Naive thymus-derived CD4-positive, alpha-beta T cell (primary cell): ENCODE data around the gene CLCN5. TPM values are rescaled to one million over a fixed set of nuclear protein-coding genes. Genes with fewer than 3 reads are reported as not detected.

Source experiments
- ATAC-seq: fragments of 150-1000 bp; cut with Tn5 transposase; 2 replicates; pipeline ENCODE4 v1.10.0; 2021; ENCODE audit warnings: mild to moderate bottlenecking, moderate library complexity
- CTCF ChIA-PET: fragments of 350-600 bp; sonication (Branson Sonifier 250); formaldehyde crosslinking; loops from one replicate; lab custom pipeline; 2021; ENCODE audit warnings: antibody characterized with exemption; lab: Charles Lee
- POLR2A ChIA-PET: fragments of 350-600 bp; sonication (Branson Sonifier 250); formaldehyde crosslinking; loops from one replicate; lab custom pipeline; 2021; ENCODE audit warnings: antibody characterized with exemption, inconsistent platforms; lab: Charles Lee
- DNase-seq, 9 donors: peaks; one replicate each; pipeline versions ENCODE4 v3.0.0 to v3.0.0-alpha.2; 2020 to 2022; ENCODE audit warnings: mixed read lengths in 1 of 9
- H3K27ac ChIP-seq: one replicate; pipeline ENCODE4 v1.7.0; 2013; ENCODE audit warnings: mild to moderate bottlenecking, low read depth, low read length, moderate library complexity
- H3K27me3 ChIP-seq, 2 donors: one replicate each; pipeline ENCODE4 v1.7.0; 2013; ENCODE audit warnings: low read length in 2 of 2, mild to moderate bottlenecking in 2 of 2, moderate library complexity in 2 of 2; ENCODE audit not compliant: control insufficient read depth in 2 of 2, insufficient read depth in 2 of 2
- H3K36me3 ChIP-seq, 3 experiments: 1 replicate in 2 of 3; 2 replicates in 1 of 3; pipeline ENCODE4 v1.7.0; 2013; ENCODE audit warnings: low read length in 3 of 3, mild to moderate bottlenecking in 3 of 3, moderate library complexity in 1 of 3; ENCODE audit not compliant: insufficient read depth in 3 of 3, control insufficient read depth in 2 of 3
- H3K4me1 ChIP-seq, 2 donors: one replicate each; pipeline ENCODE4 v1.7.0; 2013; ENCODE audit warnings: low read length in 2 of 2, mild to moderate bottlenecking in 2 of 2, moderate library complexity in 1 of 2; ENCODE audit not compliant: control insufficient read depth in 2 of 2, insufficient read depth in 2 of 2
- H3K4me3 ChIP-seq: 2 replicates; pipeline ENCODE4 v1.7.0; 2013; ENCODE audit warnings: mild to moderate bottlenecking, low read length
- H3K9me3 ChIP-seq, 3 experiments: 1 replicate in 2 of 3; 2 replicates in 1 of 3; pipeline ENCODE4 v1.7.0; 2013; ENCODE audit warnings: low read length in 3 of 3; ENCODE audit not compliant: control insufficient read depth in 2 of 3
- H3K27ac Mint-ChIP-seq, 9 donors: one replicate each; pipeline ENCODE4 v1.8.0; 2020 to 2022; ENCODE audit warnings: mixed read lengths in 9 of 9, mild to moderate bottlenecking in 8 of 9, moderate library complexity in 5 of 9, inconsistent platforms in 2 of 9
- H3K27me3 Mint-ChIP-seq, 5 donors: one replicate each; pipeline ENCODE4 v1.8.0; 2021 to 2022; ENCODE audit warnings: mixed read lengths in 5 of 5, mild to moderate bottlenecking in 1 of 5
- H3K36me3 Mint-ChIP-seq, 5 donors: one replicate each; pipeline ENCODE4 v1.8.0; 2020 to 2022; ENCODE audit warnings: mixed read lengths in 5 of 5, mild to moderate bottlenecking in 3 of 5, inconsistent platforms in 1 of 5
- H3K4me1 Mint-ChIP-seq, 7 donors: one replicate each; pipeline ENCODE4 v1.8.0; 2020 to 2022; ENCODE audit warnings: mixed read lengths in 7 of 7, mild to moderate bottlenecking in 3 of 7, inconsistent platforms in 1 of 7
- H3K4me3 Mint-ChIP-seq, 10 donors: one replicate each; pipeline ENCODE4 v1.8.0; 2020 to 2022; ENCODE audit warnings: mild to moderate bottlenecking in 10 of 10, mixed read lengths in 10 of 10, moderate library complexity in 6 of 10, inconsistent platforms in 2 of 10
- H3K9me3 Mint-ChIP-seq, 11 donors: one replicate each; pipeline ENCODE4 v1.8.0; 2020 to 2022; ENCODE audit warnings: mixed read lengths in 11 of 11, mild to moderate bottlenecking in 4 of 11, inconsistent platforms in 1 of 11, moderate library complexity in 1 of 11
- intact Hi-C, 2 donors: fragments of 100-400 bp; cut with micrococcal nuclease; formaldehyde crosslinking; loops; one replicate each; pipeline ENCODE4 v1.15.1; 2023
- polyA plus RNA-seq, 2 donors: library from polyadenylated mRNA; unstranded; fragments of 300-500 nt; fragmentation: Illumina TruSeq; gene quantifications; one replicate each; pipeline ENCODE4 v1.2.3, GENCODE V29; 2021
- total RNA-seq, 6 experiments: library from RNA in 5 of 6; stranded (reverse) in 5 of 6; gene quantifications; 1 replicate in 5 of 6; 2 replicates in 1 of 6; pipeline ENCODE4 v1.2.3 and lab custom pipeline; 2021 to 2026

CLCN5 gene
- total and polyA plus RNA-seq, 7 experiments from 2014 or later = 0.50 to 3.9 (median 3.7) TPM

GRCh38 chrX:49951524-49952193 is 29.3 kb downstream of the CLCN5 start:
- CTCF ChIA-PET = no interaction called here
- H3K4me3 Mint-ChIP-seq = no peak overlapping the region
- intact Hi-C loops = no loop called here

GRCh38 chrX:49956313-49956712 is 33.9 kb downstream of the CLCN5 start:
- Mint-ChIP-seq H3K36me3 (peaks cover 0 to 4% (median 0%) of the 10 kb centered on the region in 5 donors), H3K4me3 (no peak overlapping the region), H3K27me3 (no peaks in the 10 kb centered on the region), H3K4me1 (no peaks in the 10 kb centered on the region), H3K9me3 (no peaks in the 10 kb centered on the region), H3K27ac (no peak overlapping the region)
- POLR2A ChIA-PET = no interaction called here
- ATAC-seq = no peak
- DNase-seq = no peak
- Histone ChIP-seq H3K4me3 (no peak overlapping the region), H3K4me1 (no peaks in the 10 kb centered on the region), H3K27me3 (no peaks in the 10 kb centered on the region), H3K9me3 (no peaks in the 10 kb centered on the region), H3K36me3 (no peaks in the 10 kb centered on the region), H3K27ac (no peak overlapping the region)
- intact Hi-C loops = no loop called here
- CTCF ChIA-PET = no interaction called here

More at GRCh38 chrX:49951524-49952193, 29.3 kb downstream of the CLCN5 start:
- Histone ChIP-seq H3K9me3 (no peaks in the 10 kb centered on the region), H3K4me3 (no peak overlapping the region), H3K27me3 (no peaks in the 10 kb centered on the region), H3K4me1 (no peaks in the 10 kb centered on the region), H3K27ac (no peak overlapping the region), H3K36me3 (no peaks in the 10 kb centered on the region)
- POLR2A ChIA-PET = no interaction called here
- peaks cover 0 to 1% (median 0%) of the 10 kb centered on the region in 11 donors for H3K9me3 Mint-ChIP-seq
- peaks cover 0 to 5% (median 0%) of the 10 kb centered on the region in 7 donors for H3K4me1 Mint-ChIP-seq
- ATAC-seq = no peak
- H3K36me3 Mint-ChIP-seq = peaks cover 0 to 4% (median 0%) of the 10 kb centered on the region in 5 donors
- DNase-seq = no peak
- H3K27ac Mint-ChIP-seq = peak overlapping the region in 1 of 9 donors; percentile 46
- no peaks in the 10 kb centered on the region for H3K27me3 Mint-ChIP-seq

- ATAC-seq (no peak), DNase-seq (no peak)
- H3K27ac ChIP-seq = no peak overlapping the region
- intact Hi-C loops = no loop called here
- peaks cover 0 to 4% (median 0%) of the 10 kb centered on the region in 5 donors for H3K36me3 Mint-ChIP-seq
- ChIA-PET POLR2A (no interaction called here), CTCF (interaction anchor here (0.6 kb wide), 1 partner anchor 42 kb away, joined by 6 read pairs; no protein-coding TSS in a partner anchor)
- H3K27me3 ChIP-seq = no peaks in the 10 kb centered on the region
- no peak overlapping the region for H3K27ac Mint-ChIP-seq
- H3K4me1 Mint-ChIP-seq = no peaks in the 10 kb centered on the region
- H3K4me3 Mint-ChIP-seq = no peak overlapping the region
- H3K36me3 ChIP-seq = no peaks in the 10 kb centered on the region
- H3K4me3 ChIP-seq = no peak overlapping the region
- H3K4me1 ChIP-seq = no peaks in the 10 kb centered on the region
- H3K9me3 ChIP-seq = no peaks in the 10 kb centered on the region
- H3K27me3 Mint-ChIP-seq = no peaks in the 10 kb centered on the region
- H3K9me3 Mint-ChIP-seq = no peaks in the 10 kb centered on the region
Measured at GRCh38 chrX:49958727-49959485, 36.5 kb downstream of the CLCN5 start.

- Mint-ChIP-seq H3K36me3 (no peaks in the 10 kb centered on the region), H3K4me1 (no peaks in the 10 kb centered on the region), H3K27ac (no peak overlapping the region), H3K27me3 (no peaks in the 10 kb centered on the region), H3K9me3 (no peaks in the 10 kb centered on the region), H3K4me3 (no peak overlapping the region)
- H3K9me3 ChIP-seq = no peaks in the 10 kb centered on the region
- no peaks in the 10 kb centered on the region for H3K36me3 ChIP-seq
- ATAC-seq (no peak), DNase-seq (no peak)
- no peaks in the 10 kb centered on the region for H3K4me1 ChIP-seq
- ChIA-PET CTCF (no interaction called here), POLR2A (no interaction called here)
- no peak overlapping the region for H3K27ac ChIP-seq
- H3K4me3 ChIP-seq = no peak overlapping the region
- intact Hi-C loops = no loop called here
- no peaks in the 10 kb centered on the region for H3K27me3 ChIP-seq
Measured at GRCh38 chrX:49959602-49960001, 37.2 kb downstream of the CLCN5 start.

GRCh38 chrX:49960061-49960460 is 37.7 kb downstream of the CLCN5 start:
- Mint-ChIP-seq H3K4me3 (no peak overlapping the region), H3K27ac (no peak overlapping the region), H3K27me3 (no peaks in the 10 kb centered on the region), H3K36me3 (no peaks in the 10 kb centered on the region), H3K9me3 (no peaks in the 10 kb centered on the region), H3K4me1 (no peaks in the 10 kb centered on the region)
- POLR2A ChIA-PET = no interaction called here
- Histone ChIP-seq H3K4me1 (no peaks in the 10 kb centered on the region), H3K27ac (no peak overlapping the region), H3K4me3 (no peak overlapping the region), H3K27me3 (no peaks in the 10 kb centered on the region), H3K9me3 (no peaks in the 10 kb centered on the region), H3K36me3 (no peaks in the 10 kb centered on the region)
- intact Hi-C loops = no loop called here
- CTCF ChIA-PET = no interaction called here
- no peak for ATAC-seq
- DNase-seq = no peak

GRCh38 chrX:49970674-49971073 is 48.3 kb downstream of the CLCN5 start:
- H3K36me3 Mint-ChIP-seq = peaks cover 0 to 12% (median 0%) of the 10 kb centered on the region in 5 donors
- H3K4me3 Mint-ChIP-seq = no peak overlapping the region
- ATAC-seq (no peak), DNase-seq (no peak)
- ChIA-PET CTCF (no interaction called here), POLR2A (no interaction called here)
- Histone ChIP-seq H3K36me3 (no peaks in the 10 kb centered on the region), H3K4me3 (no peak overlapping the region), H3K4me1 (no peaks in the 10 kb centered on the region), H3K27ac (no peak overlapping the region), H3K9me3 (no peaks in the 10 kb centered on the region), H3K27me3 (no peaks in the 10 kb centered on the region)
- H3K27me3 Mint-ChIP-seq = no peaks in the 10 kb centered on the region
- intact Hi-C loops = no loop called here
- peaks cover 0 to 1% (median 0%) of the 10 kb centered on the region in 7 donors for H3K4me1 Mint-ChIP-seq
- H3K9me3 Mint-ChIP-seq = peaks cover 0 to 4% (median 0%) of the 10 kb centered on the region in 11 donors
- no peak overlapping the region for H3K27ac Mint-ChIP-seq
